HG03097 (cell line): ENCODE data around the gene CXorf66.
"Not testable (repeated sequence)": the region's sequence is repeated elsewhere in the genome, so short reads cannot be mapped to it uniquely, and the experiment has no call there.

Experiments
- ATAC-seq: cut with Tn5 transposase; IDR thresholded peaks from one replicate; pipeline ENCODE4 v1.9.1; 2021; ENCODE audit not compliant: unreplicated experiment, low FRiP score

The CXorf66 gene

GRCh38 chrX:139965421-139965820 lies at the start of gene CXorf66:
Gene CXorf66 (minus strand): TSS chrX:139965521. CDS start chrX:139965496, 25 bp downstream.
- ATAC-seq, result no peak

- no peak for ATAC-seq
These were observed 17.5 kb upstream of the CXorf66 start for GRCh38 chrX:139982856-139983255.

- no peak for ATAC-seq
These were observed 9.2 kb upstream of the CXorf66 start for GRCh38 chrX:139974471-139974870.

- ATAC-seq, result no peak
These were observed 7.6 kb upstream of the CXorf66 start for GRCh38 chrX:139972629-139973624.

GRCh38 chrX:139972113-139972512 lies 6.8 kb upstream of the CXorf66 start:
- no peak for ATAC-seq

GRCh38 chrX:139971394-139971749 lies 6.1 kb upstream of the CXorf66 start:
- no peak for ATAC-seq

- ATAC-seq, result no peak
These were observed 4.0 kb upstream of the CXorf66 start for GRCh38 chrX:139969286-139969685.

GRCh38 chrX:139967750-139968149 lies 2.4 kb upstream of the CXorf66 start:
- no peak for ATAC-seq

GRCh38 chrX:139967300-139967699 lies 2.0 kb upstream of the CXorf66 start:
- ATAC-seq, result no peak

- not testable (repeated sequence) for ATAC-seq
These were observed 838 bp upstream of the CXorf66 start for GRCh38 chrX:139966159-139966558.

GRCh38 chrX:139961091-139961490 lies 4.2 kb downstream of the CXorf66 start:
- not testable (repeated sequence) for ATAC-seq

GRCh38 chrX:139949703-139950102 lies 15.6 kb downstream of the CXorf66 start:
- no peak for ATAC-seq

- no peak for ATAC-seq
These were observed 20.2 kb downstream of the CXorf66 start for GRCh38 chrX:139945075-139945474.

GRCh38 chrX:139936259-139936658 lies 29.1 kb downstream of the CXorf66 start:
- ATAC-seq, result no peak

GRCh38 chrX:139933904-139934303 lies 31.4 kb downstream of the CXorf66 start:
- no peak for ATAC-seq

GRCh38 chrX:139932901-139933796 lies 32.2 kb downstream of the CXorf66 start, which contains the start of gene ATP11C:
Gene ATP11C (minus strand): TSS chrX:139933053. CDS start chrX:139932042, 1,011 bp downstream.
- ATAC-seq, result peak; percentile 73

GRCh38 chrX:139932073-139932900 lies 33.0 kb downstream of the CXorf66 start:
- ATAC-seq, result peak; percentile 30

- ATAC-seq, result no peak
These were observed 33.7 kb downstream of the CXorf66 start for GRCh38 chrX:139931646-139932072.

GRCh38 chrX:139930916-139931645 lies 34.2 kb downstream of the CXorf66 start:
- ATAC-seq, result no peak
